ENCODE data around the gene SLC22A15.

Gene SLC22A15

GRCh38 chr1:115976921-115977498 lies 697 bp downstream of the SLC22A15 start:
- TF ChIP-seq ZNF70 (CRISPR knock-in tag; IDR thresholded peaks at IDR 0.05): no peak
- TF ChIP-seq, protein P1, sequence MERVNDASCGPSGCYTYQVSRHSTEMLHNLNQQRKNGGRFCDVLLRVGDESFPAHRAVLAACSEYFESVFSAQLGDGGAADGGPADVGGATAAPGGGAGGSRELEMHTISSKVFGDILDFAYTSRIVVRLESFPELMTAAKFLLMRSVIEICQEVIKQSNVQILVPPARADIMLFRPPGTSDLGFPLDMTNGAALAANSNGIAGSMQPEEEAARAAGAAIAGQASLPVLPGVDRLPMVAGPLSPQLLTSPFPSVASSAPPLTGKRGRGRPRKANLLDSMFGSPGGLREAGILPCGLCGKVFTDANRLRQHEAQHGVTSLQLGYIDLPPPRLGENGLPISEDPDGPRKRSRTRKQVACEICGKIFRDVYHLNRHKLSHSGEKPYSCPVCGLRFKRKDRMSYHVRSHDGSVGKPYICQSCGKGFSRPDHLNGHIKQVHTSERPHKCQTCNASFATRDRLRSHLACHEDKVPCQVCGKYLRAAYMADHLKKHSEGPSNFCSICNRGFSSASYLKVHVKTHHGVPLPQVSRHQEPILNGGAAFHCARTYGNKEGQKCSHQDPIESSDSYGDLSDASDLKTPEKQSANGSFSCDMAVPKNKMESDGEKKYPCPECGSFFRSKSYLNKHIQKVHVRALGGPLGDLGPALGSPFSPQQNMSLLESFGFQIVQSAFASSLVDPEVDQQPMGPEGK (CRISPR knock-in tag; IDR thresholded peaks at IDR 0.05; ENCODE audit: borderline replicate concordance): no peak
- TF ChIP-seq ZNF565 (CRISPR knock-in tag; conservative IDR thresholded peaks at IDR 0.05; ENCODE audit: low read depth): no peak
- no peak for TF ChIP-seq ESRRG (CRISPR knock-in tag; IDR thresholded peaks at IDR 0.05)
- no peak for TF ChIP-seq TOX (CRISPR knock-in tag; IDR thresholded peaks at IDR 0.05; ENCODE audit: borderline replicate concordance)
- no peak for TF ChIP-seq ZC3H10 (CRISPR knock-in tag; IDR thresholded peaks at IDR 0.05)
- no peak for TF ChIP-seq ZFP30 (CRISPR knock-in tag; IDR thresholded peaks at IDR 0.05)
- no peak for TF ChIP-seq CSDC2 (CRISPR knock-in tag; IDR thresholded peaks at IDR 0.05)
- TF ChIP-seq SNAI2 (CRISPR knock-in tag; IDR thresholded peaks at IDR 0.05): no peak
- TF ChIP-seq BACH2 (CRISPR knock-in tag; IDR thresholded peaks at IDR 0.05; ENCODE audit: borderline replicate concordance): no peak
- TF ChIP-seq, protein P2, sequence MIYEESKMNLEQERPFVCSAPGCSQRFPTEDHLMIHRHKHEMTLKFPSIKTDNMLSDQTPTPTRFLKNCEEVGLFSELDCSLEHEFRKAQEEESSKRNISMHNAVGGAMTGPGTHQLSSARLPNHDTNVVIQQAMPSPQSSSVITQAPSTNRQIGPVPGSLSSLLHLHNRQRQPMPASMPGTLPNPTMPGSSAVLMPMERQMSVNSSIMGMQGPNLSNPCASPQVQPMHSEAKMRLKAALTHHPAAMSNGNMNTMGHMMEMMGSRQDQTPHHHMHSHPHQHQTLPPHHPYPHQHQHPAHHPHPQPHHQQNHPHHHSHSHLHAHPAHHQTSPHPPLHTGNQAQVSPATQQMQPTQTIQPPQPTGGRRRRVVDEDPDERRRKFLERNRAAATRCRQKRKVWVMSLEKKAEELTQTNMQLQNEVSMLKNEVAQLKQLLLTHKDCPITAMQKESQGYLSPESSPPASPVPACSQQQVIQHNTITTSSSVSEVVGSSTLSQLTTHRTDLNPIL (CRISPR knock-in tag; IDR thresholded peaks at IDR 0.05; ENCODE audit: low read depth): no peak
- TF ChIP-seq TCF4 (CRISPR knock-in tag; IDR thresholded peaks at IDR 0.05; ENCODE audit: borderline replicate concordance): no peak
- ATAC-seq: no peak

DNA sequence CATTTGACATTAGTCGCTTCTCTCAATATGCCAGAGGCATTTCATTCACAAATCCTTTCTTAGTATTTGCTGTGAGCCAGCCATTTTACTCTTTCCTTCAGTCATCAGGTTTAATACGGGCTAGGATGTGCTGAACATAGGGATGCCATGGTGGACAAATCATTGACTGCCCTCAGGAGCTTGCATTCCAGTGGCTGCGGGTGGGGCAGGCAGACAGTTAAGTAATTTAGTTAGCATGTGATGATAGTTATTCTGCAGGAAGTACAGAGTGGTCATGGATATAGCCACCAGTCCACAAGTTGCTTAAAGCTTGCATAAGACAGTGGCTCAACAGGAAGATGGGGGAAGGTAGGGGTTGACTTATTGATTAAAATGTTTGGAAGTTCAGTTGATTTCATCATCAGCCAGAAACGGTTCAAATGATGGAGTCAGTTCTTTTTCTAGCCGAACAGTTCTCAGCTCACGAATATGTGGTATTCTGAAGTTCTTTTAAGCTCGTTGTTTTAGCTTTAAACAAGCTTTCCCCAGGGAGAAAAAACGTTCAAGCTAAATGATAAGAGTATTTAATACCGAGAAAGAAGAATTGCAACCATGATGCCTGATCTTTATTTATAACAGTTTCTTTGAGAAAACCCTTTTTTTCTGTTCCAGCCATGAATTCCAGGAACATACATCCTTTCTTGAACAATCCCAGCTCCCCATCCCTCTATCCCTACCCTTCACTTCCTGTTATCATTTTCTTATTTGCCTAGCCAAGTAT lies 1.4 kb downstream of the SLC22A15 start:
- TF ChIP-seq TCF4 (CRISPR knock-in tag; IDR thresholded peaks at IDR 0.05; ENCODE audit: borderline replicate concordance): no peak
- TF ChIP-seq TOX (CRISPR knock-in tag; IDR thresholded peaks at IDR 0.05; ENCODE audit: borderline replicate concordance): no peak
- no peak for TF ChIP-seq RARB (CRISPR knock-in tag; IDR thresholded peaks at IDR 0.05)
- no peak for TF ChIP-seq ZNF8 (CRISPR knock-in tag; IDR thresholded peaks at IDR 0.05)
- TF ChIP-seq ZFP30 (CRISPR knock-in tag; IDR thresholded peaks at IDR 0.05): no peak
- TF ChIP-seq PPARA (CRISPR knock-in tag; IDR thresholded peaks at IDR 0.05; ENCODE audit: borderline replicate concordance): no peak
- no peak for TF ChIP-seq CSDC2 (CRISPR knock-in tag; IDR thresholded peaks at IDR 0.05)
- TF ChIP-seq ESRRG (CRISPR knock-in tag; IDR thresholded peaks at IDR 0.05): no peak
- TF ChIP-seq ARNTL (CRISPR knock-in tag; IDR thresholded peaks at IDR 0.05; ENCODE audit: borderline replicate concordance, low read depth): no peak
- no peak for TF ChIP-seq GLIS3 (CRISPR knock-in tag; IDR thresholded peaks at IDR 0.05)
- no peak for TF ChIP-seq CSRNP3 (CRISPR knock-in tag; IDR thresholded peaks at IDR 0.05)
- TF ChIP-seq ZNF565 (CRISPR knock-in tag; conservative IDR thresholded peaks at IDR 0.05; ENCODE audit: low read depth): no peak
- TF ChIP-seq, protein P2 (CRISPR knock-in tag; IDR thresholded peaks at IDR 0.05; ENCODE audit: low read depth): no peak
- TF ChIP-seq BACH2 (CRISPR knock-in tag; IDR thresholded peaks at IDR 0.05; ENCODE audit: borderline replicate concordance): no peak
- TF ChIP-seq ZC3H10 (CRISPR knock-in tag; IDR thresholded peaks at IDR 0.05): no peak
- TF ChIP-seq OSR1 (CRISPR knock-in tag; IDR thresholded peaks at IDR 0.05): no peak
- TF ChIP-seq ISL1 (CRISPR knock-in tag; IDR thresholded peaks at IDR 0.05): no peak
- no peak for TF ChIP-seq ZFP3 (CRISPR knock-in tag; IDR thresholded peaks at IDR 0.05)
- TF ChIP-seq POU6F1 (CRISPR knock-in tag; IDR thresholded peaks at IDR 0.05; ENCODE audit: borderline replicate concordance, low read depth): no peak
- no peak for ATAC-seq
